Esophagus squamous epithelium (tissue), 5 donors: ENCODE results near the gene FKBP10. TPM values are rescaled to one million over a fixed set of nuclear protein-coding genes. Genes with fewer than 3 reads are reported as not detected.

ENCODE experiments used
- DNase-seq: peaks from one replicate; lab custom pipeline; 2025; lab: John Stamatoyannopoulos, UW
- H3K27ac ChIP-seq, 4 donors: fragments of 200-600 bp; sonication (generic); one replicate each; pipeline ENCODE4 v1.5.1; 2016 to 2019; ENCODE audit warnings: mild to moderate bottlenecking in 1 of 4
- H3K27me3 ChIP-seq, 4 donors: fragments of 200-600 bp; sonication (generic); 1 replicate in 3 of 4; 2 replicates in 1 of 4; pipeline versions ENCODE4 v1.5.1 to v1.6.0; 2017 to 2021; ENCODE audit warnings: antibody characterized with exemption in 1 of 4
- H3K36me3 ChIP-seq, 3 donors: fragments of 200-600 bp; sonication (generic); one replicate each; pipeline ENCODE4 v1.5.1; 2016 to 2019
- H3K4me1 ChIP-seq, 3 donors: fragments of 200-600 bp; sonication (generic); one replicate each; pipeline ENCODE4 v1.5.1; 2017 to 2019
- H3K4me3 ChIP-seq, 4 donors: fragments of 200-600 bp; sonication (generic); 1 replicate in 3 of 4; 2 replicates in 1 of 4; pipeline ENCODE4 v1.5.1; 2016 to 2019; ENCODE audit warnings: mild to moderate bottlenecking in 2 of 4, moderate library complexity in 1 of 4
- H3K9me3 ChIP-seq, 3 donors: fragments of 200-600 bp; sonication (generic); one replicate each; pipeline ENCODE4 v1.5.1; 2016 to 2019
- CTCF ChIP-seq, 6 experiments: fragments of 450-650 bp in 4 of 6; fragments of 200-600 bp in 2 of 6; sonication (generic) in 2 of 6; IDR thresholded peaks; one replicate each; pipeline ENCODE4 v1.5.1; 2016 to 2019; ENCODE audit warnings: antibody characterized with exemption in 6 of 6, mild to moderate bottlenecking in 4 of 6, moderate library complexity in 4 of 6
- POLR2A ChIP-seq, 4 donors: fragments of 450-650 bp; IDR thresholded peaks; one replicate each; pipeline ENCODE4 v1.6.1; 2017; ENCODE audit warnings: antibody characterized with exemption in 4 of 4, mild to moderate bottlenecking in 4 of 4, moderate library complexity in 3 of 4
- WGBS, 2 donors: methylation state at CpG; one replicate each; pipeline ENCODE4 v1.1.5; 2018; 5-methylcytosine and 5-hydroxymethylcytosine counted together
- intact Hi-C: fragments of 100-400 bp; cut with DNase I; formaldehyde crosslinking; loops from one replicate; pipeline ENCODE4 v1.15.0; 2022
- total RNA-seq, 4 donors: library from RNA; depleted of rRNA; stranded (reverse); fragments of >200 nt; gene quantifications; one replicate each; pipeline ENCODE4 v1.1.0, GENCODE V29; 2016
- donor health status: DM: yes; HTN: yes; CAD: no.

FKBP10 gene
- total RNA-seq, 4 donors from 2014 or later, result 0.19 to 21.4 (median 8.4) TPM

DNA sequence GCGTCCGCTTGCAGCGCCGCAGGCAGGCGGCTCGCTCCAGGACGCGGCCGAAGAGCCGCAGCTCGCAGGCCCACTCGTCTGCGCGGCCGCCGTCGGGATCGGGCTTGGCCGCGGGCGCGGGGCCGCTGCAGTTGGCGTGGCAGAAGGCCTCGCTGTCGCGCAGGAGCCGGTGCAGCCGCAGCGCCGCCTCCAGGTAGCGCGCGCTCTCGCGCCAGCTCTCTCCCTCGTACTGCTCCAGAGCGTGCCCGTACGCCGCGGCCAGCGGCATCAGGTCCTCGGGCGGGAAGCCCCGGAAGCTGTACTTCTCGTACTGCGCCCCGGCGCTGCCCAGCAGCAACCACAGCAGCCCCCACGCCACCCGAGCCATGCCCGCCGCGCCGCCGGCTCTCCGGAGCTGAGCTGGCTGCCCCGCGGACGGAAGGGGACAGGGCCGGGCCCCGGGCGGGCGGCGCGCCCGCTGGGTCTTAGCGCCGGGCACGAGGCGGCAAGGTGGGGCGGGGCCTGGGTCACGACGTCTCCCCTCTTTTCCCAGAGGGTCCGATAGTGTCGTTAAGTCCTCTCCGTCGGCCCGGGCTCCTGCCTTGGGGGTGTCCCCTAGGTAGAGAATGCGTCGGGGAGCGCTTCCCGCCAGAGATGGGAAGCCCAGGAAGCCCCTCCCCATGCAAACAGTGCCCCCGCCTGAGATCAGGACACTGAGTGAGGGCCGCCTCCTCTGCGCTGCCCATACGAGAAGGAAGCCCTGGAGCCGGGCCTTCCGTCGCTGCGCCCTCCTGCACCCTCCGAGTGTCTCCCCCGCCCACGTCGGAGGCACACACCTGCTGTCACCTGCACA, 1.0 kb upstream of the FKBP10 start, which contains the start of gene P3H4:
P3H4 (minus strand) TSS at position 401 of the 832 bp plus-strand sequence; CDS start at position 367, 34 bp downstream.
- peak within 1 kb of the TSS; percentile 57 to 78 (median 69) for H3K27ac ChIP-seq

GRCh38 chr17:41813152-41813680, 412 bp downstream of the FKBP10 start:
- Histone ChIP-seq H3K27me3 (peaks cover 0 to 25% (median 0%) of the 10 kb centered on the region in 4 donors), H3K4me3 (peak overlapping the region; percentile 50 to 85 (median 61)), H3K9me3 (no peaks in the 10 kb centered on the region), H3K27ac (peak overlapping the region; percentile 37 to 78 (median 65)), H3K36me3 (no peaks in the 10 kb centered on the region), H3K4me1 (peaks cover 22 to 54% (median 33%) of the 10 kb centered on the region in 3 donors)
- no peak for TF ChIP-seq POLR2A (IDR thresholded peaks at IDR 0.05)
- TF ChIP-seq CTCF (IDR thresholded peaks at IDR 0.05), result no peak
- DNase-seq, result no peak
- intact Hi-C loops, result no loop called here
- WGBS, 2 donors, result 44 to 47% methylated on average over 8 to 9 of the region's 12 CpGs

More for the DNA sequence above, 1.0 kb upstream of the FKBP10 start, which contains the start of gene P3H4:
- peaks cover 22 to 54% (median 33%) of the 10 kb centered on the region in 3 donors for H3K4me1 ChIP-seq
- 0 to 1% methylated on average over 5 to 10 of the region's 96 CpGs for WGBS, 2 donors
- peaks cover 0 to 25% (median 0%) of the 10 kb centered on the region in 4 donors for H3K27me3 ChIP-seq
- peak; percentile 64 to 92 (median 80) for TF ChIP-seq CTCF (IDR thresholded peaks at IDR 0.05)
- TF ChIP-seq POLR2A (IDR thresholded peaks at IDR 0.05), result peak in 2 of 4 donors; percentile 19 to 22
- no peaks in the 10 kb centered on the region for H3K9me3 ChIP-seq
- H3K36me3 ChIP-seq, result no peaks in the 10 kb centered on the region
- intact Hi-C loops, result no loop called here
- DNase-seq, result no peak
- peak within 1 kb of the TSS; percentile 50 to 85 (median 61) for H3K4me3 ChIP-seq

DNA sequence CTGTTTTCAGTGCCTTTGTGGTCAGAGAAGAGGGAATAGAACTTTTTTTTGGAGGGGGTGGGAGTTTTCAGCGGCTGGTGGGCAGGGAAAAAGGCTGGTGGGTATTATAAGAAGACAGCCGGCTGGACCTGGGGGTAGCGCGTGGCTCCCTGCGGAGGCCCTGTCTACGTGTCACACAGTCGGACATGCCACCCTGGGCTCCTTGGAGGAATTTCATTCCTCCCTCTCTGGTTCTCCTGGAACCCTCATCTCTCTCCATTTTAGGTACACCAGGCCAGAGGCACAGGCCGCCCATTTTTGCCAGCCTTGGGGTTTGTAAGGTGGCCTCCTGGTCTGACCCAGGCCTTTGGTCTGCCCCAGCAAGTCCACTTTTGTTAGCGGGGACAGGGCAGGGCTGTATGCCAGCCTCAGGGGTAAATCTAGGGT, 908 bp downstream of the FKBP10 start:
- H3K4me3 ChIP-seq, result peak overlapping the region in 2 of 4 donors; percentile 72 to 85
- WGBS, 2 donors, result 69 to 72% methylated on average over 6 to 8 of the region's 9 CpGs
- intact Hi-C loops, result no loop called here
- H3K27me3 ChIP-seq, result peaks cover 0 to 25% (median 0%) of the 10 kb centered on the region in 4 donors
- peaks cover 22 to 53% (median 33%) of the 10 kb centered on the region in 3 donors for H3K4me1 ChIP-seq
- TF ChIP-seq CTCF (IDR thresholded peaks at IDR 0.05) (no peak), POLR2A (IDR thresholded peaks at IDR 0.05) (no peak)
- H3K9me3 ChIP-seq, result no peaks in the 10 kb centered on the region
- no peaks in the 10 kb centered on the region for H3K36me3 ChIP-seq
- peak overlapping the region in 2 of 4 donors; percentile 73 to 78 for H3K27ac ChIP-seq
- no peak for DNase-seq

GRCh38 chr17:41814195-41814594, 1.4 kb downstream of the FKBP10 start:
- Histone ChIP-seq H3K27ac (no peak overlapping the region), H3K36me3 (no peaks in the 10 kb centered on the region), H3K4me1 (peaks cover 22 to 48% (median 33%) of the 10 kb centered on the region in 3 donors), H3K9me3 (no peaks in the 10 kb centered on the region), H3K4me3 (no peak overlapping the region), H3K27me3 (peaks cover 0 to 28% (median 0%) of the 10 kb centered on the region in 4 donors)
- 40 to 83% methylated on average over 1 of the region's 1 CpG for WGBS, 2 donors
- TF ChIP-seq CTCF (IDR thresholded peaks at IDR 0.05), result no peak
- TF ChIP-seq POLR2A (IDR thresholded peaks at IDR 0.05), result no peak
- intact Hi-C loops, result no loop called here
- no peak for DNase-seq
